ENCODE measurements around the gene GALC.

DNA sequence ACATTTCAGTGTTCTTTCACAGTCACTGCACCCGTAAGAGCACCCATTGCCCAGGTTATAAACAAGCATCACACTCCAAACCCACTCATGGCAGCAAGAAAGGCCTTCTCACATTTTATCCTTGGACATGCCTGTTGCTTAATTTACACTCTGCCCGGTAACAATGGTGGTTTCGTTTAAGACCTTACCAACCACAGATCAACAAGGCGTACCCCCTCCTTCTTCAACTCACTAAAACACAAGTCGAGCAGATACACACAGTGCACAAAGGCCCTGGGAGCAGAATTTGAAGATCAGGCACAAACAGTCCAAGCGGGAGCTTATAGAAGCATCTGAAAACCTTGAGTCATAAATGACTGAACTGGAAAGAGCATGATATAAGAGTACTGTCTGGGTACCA is 98.1 kb downstream of the GALC start:
- no peak for TF ChIP-seq TAF1 (IDR thresholded peaks at IDR 0.05; ENCODE audit: borderline replicate concordance, insufficient read depth, low read length)
- TF ChIP-seq POLR2AphosphoS5 (IDR thresholded peaks at IDR 0.05; ENCODE audit: low read depth, low read length) = no peak
- no peak for TF ChIP-seq SIN3A (IDR thresholded peaks at IDR 0.05; ENCODE audit: borderline replicate concordance, insufficient read depth, low read length)
- TF ChIP-seq, protein P1, sequence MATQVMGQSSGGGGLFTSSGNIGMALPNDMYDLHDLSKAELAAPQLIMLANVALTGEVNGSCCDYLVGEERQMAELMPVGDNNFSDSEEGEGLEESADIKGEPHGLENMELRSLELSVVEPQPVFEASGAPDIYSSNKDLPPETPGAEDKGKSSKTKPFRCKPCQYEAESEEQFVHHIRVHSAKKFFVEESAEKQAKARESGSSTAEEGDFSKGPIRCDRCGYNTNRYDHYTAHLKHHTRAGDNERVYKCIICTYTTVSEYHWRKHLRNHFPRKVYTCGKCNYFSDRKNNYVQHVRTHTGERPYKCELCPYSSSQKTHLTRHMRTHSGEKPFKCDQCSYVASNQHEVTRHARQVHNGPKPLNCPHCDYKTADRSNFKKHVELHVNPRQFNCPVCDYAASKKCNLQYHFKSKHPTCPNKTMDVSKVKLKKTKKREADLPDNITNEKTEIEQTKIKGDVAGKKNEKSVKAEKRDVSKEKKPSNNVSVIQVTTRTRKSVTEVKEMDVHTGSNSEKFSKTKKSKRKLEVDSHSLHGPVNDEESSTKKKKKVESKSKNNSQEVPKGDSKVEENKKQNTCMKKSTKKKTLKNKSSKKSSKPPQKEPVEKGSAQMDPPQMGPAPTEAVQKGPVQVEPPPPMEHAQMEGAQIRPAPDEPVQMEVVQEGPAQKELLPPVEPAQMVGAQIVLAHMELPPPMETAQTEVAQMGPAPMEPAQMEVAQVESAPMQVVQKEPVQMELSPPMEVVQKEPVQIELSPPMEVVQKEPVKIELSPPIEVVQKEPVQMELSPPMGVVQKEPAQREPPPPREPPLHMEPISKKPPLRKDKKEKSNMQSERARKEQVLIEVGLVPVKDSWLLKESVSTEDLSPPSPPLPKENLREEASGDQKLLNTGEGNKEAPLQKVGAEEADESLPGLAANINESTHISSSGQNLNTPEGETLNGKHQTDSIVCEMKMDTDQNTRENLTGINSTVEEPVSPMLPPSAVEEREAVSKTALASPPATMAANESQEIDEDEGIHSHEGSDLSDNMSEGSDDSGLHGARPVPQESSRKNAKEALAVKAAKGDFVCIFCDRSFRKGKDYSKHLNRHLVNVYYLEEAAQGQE (IDR thresholded peaks at IDR 0.05; ENCODE audit: insufficient read depth in 1 of 2, low read depth in 2 of 2, low read length in 2 of 2) = no peak
